GM23338 (cell line): ENCODE data around the gene NRG3. TPM values are rescaled to one million over a fixed set of nuclear protein-coding genes. Genes with fewer than 3 reads are reported as not detected.

Experiments used
- ATAC-seq: fragments of 200-7000 bp; cut with Tn5 transposase; 3 replicates; pipeline ENCODE4 v1.9.1; 2020
- DNase-seq: peaks from one replicate; pipeline ENCODE4 v3.0.0-alpha.2; 2015; ENCODE audit warnings: low spot score
- H2AFZ ChIP-seq: fragments of 200-600 bp; sonication (generic); 2 replicates; pipeline ENCODE4 v1.8.0; 2016; ENCODE audit warnings: antibody characterized with exemption, mild to moderate bottlenecking, moderate library complexity
- H3F3A ChIP-seq: fragments of 200-600 bp; sonication (generic); replicated peaks from 2 replicates; pipeline ENCODE4 v1.8.0; 2017; ENCODE audit warnings: antibody characterized with exemption, mixed run types, low read depth
- H3K27ac ChIP-seq: fragments of 200-600 bp; sonication (generic); 2 replicates; pipeline ENCODE4 v1.6.1; 2016; ENCODE audit warnings: low read depth
- H3K27me3 ChIP-seq: fragments of 200-600 bp; sonication (generic); 2 replicates; pipeline ENCODE4 v1.8.0; 2016; ENCODE audit warnings: mild to moderate bottlenecking, mixed run types, moderate library complexity; ENCODE audit not compliant: insufficient read depth
- H3K36me3 ChIP-seq: fragments of 200-600 bp; sonication (generic); 2 replicates; pipeline ENCODE4 v1.8.0; 2016; ENCODE audit warnings: mild to moderate bottlenecking; ENCODE audit not compliant: insufficient read depth
- H3K4me1 ChIP-seq: fragments of 200-600 bp; sonication (generic); 2 replicates; pipeline ENCODE4 v1.8.0; 2016; ENCODE audit warnings: mild to moderate bottlenecking, moderate library complexity; ENCODE audit not compliant: insufficient read depth
- H3K4me2 ChIP-seq: fragments of 200-600 bp; sonication (generic); 2 replicates; pipeline ENCODE4 v1.7.1; 2017; ENCODE audit warnings: mixed run types
- H3K4me3 ChIP-seq: fragments of 200-600 bp; sonication (generic); 2 replicates; pipeline ENCODE4 v1.6.1; 2016; ENCODE audit warnings: mixed run types
- H3K79me2 ChIP-seq: fragments of 200-600 bp; sonication (generic); replicated peaks from 2 replicates; pipeline ENCODE4 v1.8.0; 2017; ENCODE audit warnings: mild to moderate bottlenecking; ENCODE audit not compliant: insufficient read depth
- H3K9me2 ChIP-seq: fragments of 200-600 bp; sonication (generic); 2 replicates; pipeline ENCODE4 v1.8.0; 2017; ENCODE audit not compliant: insufficient read depth
- H4K20me1 ChIP-seq: fragments of 200-600 bp; sonication (generic); replicated peaks from 2 replicates; pipeline ENCODE4 v1.8.0; 2017; ENCODE audit warnings: mild to moderate bottlenecking; ENCODE audit not compliant: insufficient read depth
- H3K27ac Mint-ChIP-seq: 2 replicates; pipeline ENCODE4 v1.8.0; 2020; ENCODE audit warnings: inconsistent platforms, mild to moderate bottlenecking, moderate library complexity, mixed read lengths
- H3K27me3 Mint-ChIP-seq: 3 replicates; pipeline ENCODE4 v1.8.0; 2022; ENCODE audit warnings: low read depth, mild to moderate bottlenecking, moderate library complexity, mixed read lengths, inconsistent platforms; ENCODE audit not compliant: insufficient read depth, poor library complexity
- H3K36me3 Mint-ChIP-seq: 3 replicates; pipeline ENCODE4 v1.8.0; 2021; ENCODE audit warnings: low read depth, mild to moderate bottlenecking, inconsistent platforms, moderate library complexity, mixed read lengths
- H3K4me1 Mint-ChIP-seq: 3 replicates; pipeline ENCODE4 v1.8.0; 2020; ENCODE audit warnings: mild to moderate bottlenecking, inconsistent platforms, mixed read lengths
- H3K4me3 Mint-ChIP-seq: 3 replicates; pipeline ENCODE4 v1.8.0; 2021; ENCODE audit warnings: moderate library complexity, mild to moderate bottlenecking, inconsistent platforms, mixed read lengths
- H3K9me3 Mint-ChIP-seq: 3 replicates; pipeline ENCODE4 v1.8.0; 2020; ENCODE audit warnings: moderate library complexity, mild to moderate bottlenecking, inconsistent platforms, mixed read lengths
- CREB1 ChIP-seq: fragments of 250-450 bp; sonication (Bioruptor Pico); IDR thresholded peaks from 2 replicates; pipeline ENCODE4 v1.5.0; 2020; ENCODE audit warnings: low read depth, mild to moderate bottlenecking, moderate library complexity
- CTCF ChIP-seq, 2 experiments: fragments of 200-600 bp in 1 of 2; sonication (generic) in 1 of 2; conservative IDR thresholded peaks; 2 replicates each; pipeline versions ENCODE4 v1.5.1 to v1.6.1; 2016 to 2017; ENCODE audit warnings: antibody characterized with exemption in 2 of 2, low read depth in 2 of 2, mild to moderate bottlenecking in 2 of 2, moderate library complexity in 1 of 2
- EZH2 ChIP-seq: fragments of 200-600 bp; sonication (generic); IDR thresholded peaks from one replicate; pipeline ENCODE4 v1.8.0; 2017; ENCODE audit warnings: antibody characterized with exemption, mild to moderate bottlenecking, low read depth; ENCODE audit not compliant: unreplicated experiment
- EZH2phosphoT487 ChIP-seq: fragments of 200-600 bp; sonication (generic); IDR thresholded peaks from one replicate; pipeline ENCODE4 v1.8.1; 2018; ENCODE audit warnings: antibody characterized with exemption; ENCODE audit not compliant: unreplicated experiment
- JUNB ChIP-seq: IDR thresholded peaks from one replicate; pipeline ENCODE4 v1.6.1; 2016; ENCODE audit warnings: antibody characterized with exemption; ENCODE audit not compliant: unreplicated experiment
- NANOG ChIP-seq: IDR thresholded peaks from 2 replicates; pipeline ENCODE4 v1.6.1; 2016; ENCODE audit warnings: antibody characterized with exemption, borderline replicate concordance
- POLR2AphosphoS5 ChIP-seq: IDR thresholded peaks from 2 replicates; pipeline ENCODE4 v1.6.1; 2016; ENCODE audit warnings: antibody characterized with exemption, low read depth
- REST ChIP-seq: IDR thresholded peaks from one replicate; pipeline ENCODE4 v1.6.1; 2018; ENCODE audit warnings: antibody characterized with exemption; ENCODE audit not compliant: unreplicated experiment
- STAT1 ChIP-seq: IDR thresholded peaks from one replicate; pipeline ENCODE4 v1.6.1; 2016; ENCODE audit warnings: antibody characterized with exemption; ENCODE audit not compliant: unreplicated experiment
- ZNF114 ChIP-seq: fragments of 250-450 bp; sonication (Bioruptor Pico); IDR thresholded peaks from 2 replicates; pipeline ENCODE4 v1.5.0; 2020; ENCODE audit warnings: mild to moderate bottlenecking, moderate library complexity
- ZNF331 ChIP-seq: fragments of 250-450 bp; sonication (Bioruptor Pico); IDR thresholded peaks from 2 replicates; pipeline ENCODE4 v1.5.0; 2020; ENCODE audit warnings: low read depth, mild to moderate bottlenecking, moderate library complexity
- ZNF462 ChIP-seq: fragments of 250-450 bp; sonication (Bioruptor Pico); IDR thresholded peaks from 2 replicates; pipeline ENCODE4 v1.5.0; 2020; ENCODE audit warnings: mild to moderate bottlenecking, moderate library complexity
- polyA plus RNA-seq: library from polyadenylated mRNA; unstranded; fragments of >200 nt; fragmentation: Nextera tagmentation; extraction: Ambion mirVana; gene quantifications from 2 replicates; pipeline ENCODE4 v1.2.1, GENCODE V29; 2016
- total RNA-seq: library from RNA; depleted of rRNA; stranded (reverse); fragments of >200 nt; shearing (Covaris generic); gene quantifications from 2 replicates; pipeline ENCODE4 v1.2.3, GENCODE V29; 2014
- TF ChIP-seq, protein P1 (sequence below): IDR thresholded peaks from 2 replicates; pipeline ENCODE4 v1.6.1; 2016; ENCODE audit warnings: antibody characterized with exemption

NRG3 gene
- total and polyA plus RNA-seq, 2 experiments from 2014 or later: 1.9 to 3.9 TPM

DNA sequence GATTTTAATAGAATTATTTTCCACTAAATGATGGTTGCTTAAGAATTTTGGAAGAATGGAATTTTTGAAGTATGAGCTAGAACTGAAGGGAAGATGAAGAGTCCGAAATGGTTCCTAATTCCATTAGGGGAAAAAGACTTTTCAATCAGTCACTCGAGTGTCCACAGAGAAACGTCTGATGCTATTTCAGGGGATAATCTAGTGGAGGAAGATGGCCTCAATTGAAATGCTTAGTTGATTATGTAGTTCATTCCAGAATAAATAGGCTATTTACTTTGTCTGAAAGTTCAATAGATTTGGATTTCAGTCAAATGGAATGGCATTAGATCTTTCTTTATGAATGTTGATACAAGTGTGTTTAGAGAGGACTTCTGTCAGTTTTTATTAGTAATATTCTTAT, 365.4 kb downstream of the NRG3 start:
- H3K9me3 Mint-ChIP-seq: no peaks in the 10 kb centered on the region
- Histone ChIP-seq H4K20me1 (no peaks in the 10 kb centered on the region), H3K4me2 (no peak overlapping the region), H3K4me3 (no peak overlapping the region), H3K4me1 (peaks cover 16% of the 10 kb centered on the region), H3K36me3 (no peaks in the 10 kb centered on the region), H3K27ac (no peak overlapping the region), H3K79me2 (no peaks in the 10 kb centered on the region), H2AFZ (no peak overlapping the region), H3K9me2 (no peaks in the 10 kb centered on the region), H3F3A (no peaks in the 10 kb centered on the region), H3K27me3 (no peaks in the 10 kb centered on the region)
- no peak for ATAC-seq
- no peak overlapping the region for H3K27ac Mint-ChIP-seq
- no peaks in the 10 kb centered on the region for H3K27me3 Mint-ChIP-seq
- no peak overlapping the region for H3K4me3 Mint-ChIP-seq
- H3K36me3 Mint-ChIP-seq: peaks cover 2% of the 10 kb centered on the region; the same call in 1 of the 3 replicates
- TF ChIP-seq CREB1 (CRISPR knock-in tag) (no peak), ZNF114 (no peak), POLR2AphosphoS5 (no peak), REST (no peak), ZNF331 (CRISPR knock-in tag) (no peak), EZH2phosphoT487 (no peak), EZH2 (no peak), STAT1 (no peak), JUNB (no peak), ZNF462 (CRISPR knock-in tag) (no peak), NANOG (no peak), CTCF (conservative IDR thresholded peaks at IDR 0.05; ENCODE audit: low read depth in 2 of 2) (no peak)
- TF ChIP-seq, protein P1, sequence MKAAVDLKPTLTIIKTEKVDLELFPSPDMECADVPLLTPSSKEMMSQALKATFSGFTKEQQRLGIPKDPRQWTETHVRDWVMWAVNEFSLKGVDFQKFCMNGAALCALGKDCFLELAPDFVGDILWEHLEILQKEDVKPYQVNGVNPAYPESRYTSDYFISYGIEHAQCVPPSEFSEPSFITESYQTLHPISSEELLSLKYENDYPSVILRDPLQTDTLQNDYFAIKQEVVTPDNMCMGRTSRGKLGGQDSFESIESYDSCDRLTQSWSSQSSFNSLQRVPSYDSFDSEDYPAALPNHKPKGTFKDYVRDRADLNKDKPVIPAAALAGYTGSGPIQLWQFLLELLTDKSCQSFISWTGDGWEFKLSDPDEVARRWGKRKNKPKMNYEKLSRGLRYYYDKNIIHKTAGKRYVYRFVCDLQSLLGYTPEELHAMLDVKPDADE: no peak
- H3K4me1 Mint-ChIP-seq: peaks cover 22% of the 10 kb centered on the region
- no peak for DNase-seq
